Suprapubic skin (tissue), 2 donors: ENCODE measurements around the gene STAG2.

Source experiments
- EP300 ChIP-seq: sonication (generic); formaldehyde crosslinking; IDR thresholded peaks from one replicate; pipeline ENCODE4 v1.6.1; 2017; ENCODE audit warnings: antibody characterized with exemption
- POLR2A ChIP-seq, 2 donors: fragments of 450-650 bp; IDR thresholded peaks; one replicate each; pipeline ENCODE4 v1.6.1; 2017; ENCODE audit warnings: antibody characterized with exemption in 2 of 2, mild to moderate bottlenecking in 2 of 2, moderate library complexity in 2 of 2

- TF ChIP-seq EP300 (no peak), POLR2A (IDR thresholded peaks at IDR 0.05) (no peak)
These were observed 32.6 kb downstream of the STAG2 start for GRCh38 chrX:123993904-123994635.
